Measurements from ENCODE around the gene DIS3L.

DNA sequence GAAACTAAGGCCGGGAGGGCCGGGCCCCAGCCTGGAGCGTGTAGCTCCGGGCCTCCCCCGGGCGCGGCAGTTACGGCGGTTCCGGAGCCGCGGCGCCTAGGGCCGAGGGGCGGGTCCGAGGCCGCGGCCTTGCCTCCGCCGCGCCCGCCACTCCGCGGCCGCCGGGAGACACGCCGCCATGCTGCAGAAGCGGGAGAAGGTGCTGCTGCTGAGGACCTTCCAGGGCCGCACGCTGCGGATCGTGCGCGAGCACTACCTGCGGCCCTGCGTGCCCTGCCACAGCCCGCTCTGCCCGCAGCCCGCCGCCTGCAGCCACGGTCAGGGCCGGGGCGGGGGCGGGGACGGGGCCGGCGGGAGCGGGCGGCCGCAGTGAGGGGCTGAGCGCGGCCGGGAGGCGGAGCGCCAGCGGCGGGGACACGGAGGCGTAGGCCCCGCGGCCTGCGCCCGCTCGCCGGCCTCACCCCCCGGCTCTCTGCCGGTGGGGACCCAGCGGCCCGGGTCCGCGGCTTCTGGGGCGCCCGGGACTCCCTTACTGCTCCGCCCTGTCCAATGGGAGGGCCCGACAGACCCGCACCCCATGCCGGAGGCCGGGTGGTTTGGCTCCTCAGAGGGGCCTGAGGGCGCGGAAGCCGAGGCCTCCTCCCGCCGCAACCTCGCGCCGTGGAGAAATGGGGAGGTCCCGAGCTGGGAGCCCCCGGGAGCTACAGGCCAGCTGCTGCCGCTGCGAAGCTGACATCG lies at the start of gene DIS3L:
- no peak for TF ChIP-seq CTCF (IDR thresholded peaks at IDR 0.05)
- no peak for TF ChIP-seq USF2 (IDR thresholded peaks at IDR 0.05)
- peak; percentile 84 for TF ChIP-seq POLR2A (IDR thresholded peaks at IDR 0.05; ENCODE audit: low read length)
- no peak for TF ChIP-seq KDM1A (IDR thresholded peaks at IDR 0.05; ENCODE audit: low read depth)
- TF ChIP-seq FOSL2 (IDR thresholded peaks at IDR 0.05), result no peak
- no peak for TF ChIP-seq FOSL2 (CRISPR knock-in tag; IDR thresholded peaks at IDR 0.05)
- TF ChIP-seq JUNB (IDR thresholded peaks at IDR 0.05), result no peak
- TF ChIP-seq CHD2 (IDR thresholded peaks at IDR 0.05; ENCODE audit: low read length, partially characterized antibody), result no peak
- TF ChIP-seq RARB (CRISPR knock-in tag; IDR thresholded peaks at IDR 0.05), result no peak
- no peak for TF ChIP-seq NR3C1 (IDR thresholded peaks at IDR 0.05)

Data from A549 (cell line).